HG03045 (cell line): ENCODE results near the gene SSC4D.

Experiments used
- ATAC-seq: cut with Tn5 transposase; IDR thresholded peaks from one replicate; pipeline ENCODE4 v1.9.1; 2021; ENCODE audit warnings: mild to moderate bottlenecking, moderate library complexity; ENCODE audit not compliant: unreplicated experiment

SSC4D gene

GRCh38 chr7:76356823-76357222, 52.7 kb downstream of the SSC4D start:
- ATAC-seq = no peak

GRCh38 chr7:76356115-76356514, 53.4 kb downstream of the SSC4D start:
- no peak for ATAC-seq

GRCh38 chr7:76354981-76355730, 54.3 kb downstream of the SSC4D start:
- no peak for ATAC-seq

GRCh38 chr7:76354516-76354915, 55.0 kb downstream of the SSC4D start:
- no peak for ATAC-seq

GRCh38 chr7:76353744-76354143, 55.8 kb downstream of the SSC4D start:
- no peak for ATAC-seq

GRCh38 chr7:76352193-76352592, 57.3 kb downstream of the SSC4D start:
- peak; percentile 52 for ATAC-seq

- ATAC-seq = no peak
These were observed 58.1 kb downstream of the SSC4D start for GRCh38 chr7:76351372-76351771.

GRCh38 chr7:76349313-76349885, 60.1 kb downstream of the SSC4D start:
- no peak for ATAC-seq

GRCh38 chr7:76347710-76348109, 61.8 kb downstream of the SSC4D start:
- no peak for ATAC-seq

- ATAC-seq = no peak
These were observed 62.7 kb downstream of the SSC4D start for GRCh38 chr7:76346778-76347177.

GRCh38 chr7:76346097-76346496, 63.4 kb downstream of the SSC4D start:
- ATAC-seq = no peak

- ATAC-seq = no peak
These were observed 65.6 kb downstream of the SSC4D start for GRCh38 chr7:76343931-76344321.

GRCh38 chr7:76343294-76343930, 66.1 kb downstream of the SSC4D start:
- no peak for ATAC-seq

GRCh38 chr7:76342222-76342621, 67.3 kb downstream of the SSC4D start:
- ATAC-seq = no peak

- no peak for ATAC-seq
These were observed 68.8 kb downstream of the SSC4D start for GRCh38 chr7:76340617-76341131.
